NCI-H1105 (cell line): ENCODE measurements around the gene STT3B.

Experiments
- DNase-seq: peaks from one replicate; lab custom pipeline; 2025; lab: John Stamatoyannopoulos, UW

The STT3B gene

GRCh38 chr3:31552103-31552502 is 19.4 kb downstream of the STT3B start:
- DNase-seq = no peak

GRCh38 chr3:31553258-31553657 is 20.5 kb downstream of the STT3B start:
- DNase-seq = no peak

GRCh38 chr3:31555204-31555603 is 22.5 kb downstream of the STT3B start:
- DNase-seq = no peak

- no peak for DNase-seq
These were observed 27.3 kb downstream of the STT3B start for GRCh38 chr3:31559872-31560534.

GRCh38 chr3:31561891-31562290 is 29.2 kb downstream of the STT3B start:
- DNase-seq = no peak

GRCh38 chr3:31562525-31562924 is 29.8 kb downstream of the STT3B start:
- no peak for DNase-seq

- no peak for DNase-seq
These were observed 32.6 kb downstream of the STT3B start for GRCh38 chr3:31565288-31565687.

- no peak for DNase-seq
These were observed 34.3 kb downstream of the STT3B start for GRCh38 chr3:31567036-31567435.

GRCh38 chr3:31568649-31569048 is 35.9 kb downstream of the STT3B start:
- DNase-seq = no peak

- no peak for DNase-seq
These were observed 38.6 kb downstream of the STT3B start for GRCh38 chr3:31571325-31571724.

- no peak for DNase-seq
These were observed 39.7 kb downstream of the STT3B start for GRCh38 chr3:31572236-31573004.

- no peak for DNase-seq
These were observed 40.5 kb downstream of the STT3B start for GRCh38 chr3:31573036-31573779.

GRCh38 chr3:31575448-31575847 is 42.7 kb downstream of the STT3B start:
- no peak for DNase-seq

GRCh38 chr3:31576521-31576920 is 43.8 kb downstream of the STT3B start:
- DNase-seq = no peak

- DNase-seq = no peak
These were observed 44.5 kb downstream of the STT3B start for GRCh38 chr3:31577232-31577631.

GRCh38 chr3:31579828-31580227 is 47.1 kb downstream of the STT3B start:
- no peak for DNase-seq

- DNase-seq = no peak
These were observed 47.9 kb downstream of the STT3B start for GRCh38 chr3:31580645-31581044.

GRCh38 chr3:31581660-31582059 is 48.9 kb downstream of the STT3B start:
- DNase-seq = no peak

GRCh38 chr3:31589228-31589627 is 56.5 kb downstream of the STT3B start:
- DNase-seq = no peak

- DNase-seq = no peak
These were observed 57.9 kb downstream of the STT3B start for GRCh38 chr3:31590650-31591049.

- no peak for DNase-seq
These were observed 60.0 kb downstream of the STT3B start for GRCh38 chr3:31592764-31593163.

- no peak for DNase-seq
These were observed 63.5 kb downstream of the STT3B start for GRCh38 chr3:31596176-31596575.

- no peak for DNase-seq
These were observed 67.7 kb downstream of the STT3B start for GRCh38 chr3:31600431-31600830.
